CD4-positive, alpha-beta memory T cell (primary cell): Measurements from ENCODE around the gene NECTIN3. TPM values are rescaled to one million over a fixed set of nuclear protein-coding genes. Genes with fewer than 3 reads are reported as not detected.

Source experiments
- CTCF ChIA-PET: fragments of 350-600 bp; sonication (Branson Sonifier 250); formaldehyde crosslinking; loops from one replicate; lab custom pipeline; 2021; ENCODE audit warnings: inconsistent platforms; ENCODE audit not compliant: partially characterized antibody; lab: Charles Lee
- POLR2A ChIA-PET: fragments of 350-600 bp; sonication (Branson Sonifier 250); formaldehyde crosslinking; loops from one replicate; lab custom pipeline; 2021; ENCODE audit not compliant: partially characterized antibody; lab: Charles Lee
- DNase-seq, 5 donors: peaks; one replicate each; pipeline versions ENCODE4 v3.0.0 to v3.0.0-alpha.2; 2020 to 2022; ENCODE audit warnings: mixed read lengths in 1 of 5
- H3K27ac ChIP-seq: one replicate; pipeline ENCODE4 v1.7.0; 2013; ENCODE audit warnings: low read depth, low read length
- H3K27me3 ChIP-seq: 2 replicates; pipeline ENCODE4 v1.7.0; 2013; ENCODE audit warnings: mild to moderate bottlenecking, low read length, moderate library complexity; ENCODE audit not compliant: insufficient read depth
- H3K36me3 ChIP-seq: 2 replicates; pipeline ENCODE4 v1.7.0; 2013; ENCODE audit warnings: mild to moderate bottlenecking, low read length, moderate library complexity; ENCODE audit not compliant: insufficient read depth
- H3K4me1 ChIP-seq: 2 replicates; pipeline ENCODE4 v1.7.0; 2013; ENCODE audit warnings: mild to moderate bottlenecking, low read length, moderate library complexity; ENCODE audit not compliant: insufficient read depth
- H3K4me3 ChIP-seq, 2 donors: one replicate each; pipeline ENCODE4 v1.7.0; 2013; ENCODE audit warnings: low read length in 2 of 2, mild to moderate bottlenecking in 1 of 2
- H3K9me3 ChIP-seq, 2 donors: one replicate each; pipeline ENCODE4 v1.7.0; 2013; ENCODE audit warnings: low read length in 2 of 2, control low read depth in 1 of 2; ENCODE audit not compliant: control insufficient read depth in 1 of 2
- H3K27ac Mint-ChIP-seq, 7 donors: one replicate each; pipeline ENCODE4 v1.8.0; 2020 to 2021; ENCODE audit warnings: mixed read lengths in 7 of 7, mild to moderate bottlenecking in 6 of 7, inconsistent platforms in 3 of 7, moderate library complexity in 3 of 7
- H3K27me3 Mint-ChIP-seq, 2 donors: one replicate each; pipeline ENCODE4 v1.8.0; 2020 to 2021; ENCODE audit warnings: mixed read lengths in 2 of 2
- H3K36me3 Mint-ChIP-seq, 2 donors: one replicate each; pipeline ENCODE4 v1.8.0; 2020 to 2021; ENCODE audit warnings: mixed read lengths in 2 of 2, inconsistent platforms in 1 of 2, mild to moderate bottlenecking in 1 of 2
- H3K4me1 Mint-ChIP-seq, 4 donors: one replicate each; pipeline ENCODE4 v1.8.0; 2020 to 2021; ENCODE audit warnings: mixed read lengths in 4 of 4, mild to moderate bottlenecking in 1 of 4
- H3K4me3 Mint-ChIP-seq, 8 donors: one replicate each; pipeline ENCODE4 v1.8.0; 2020 to 2021; ENCODE audit warnings: mixed read lengths in 8 of 8, mild to moderate bottlenecking in 7 of 8, moderate library complexity in 6 of 8, inconsistent platforms in 3 of 8
- H3K9me3 Mint-ChIP-seq, 8 donors: one replicate each; pipeline ENCODE4 v1.8.0; 2020 to 2021; ENCODE audit warnings: mixed read lengths in 8 of 8, mild to moderate bottlenecking in 5 of 8, inconsistent platforms in 3 of 8, moderate library complexity in 1 of 8
- intact Hi-C: fragments of 100-400 bp; cut with micrococcal nuclease; formaldehyde crosslinking; loops from one replicate; pipeline ENCODE4 v1.15.1; 2023
- polyA plus RNA-seq, 2 donors: library from polyadenylated mRNA; unstranded; fragments of 300-500 nt; fragmentation: Illumina TruSeq; gene quantifications; one replicate each; pipeline ENCODE4 v1.2.3, GENCODE V29; 2021
- total RNA-seq, 2 experiments: library from RNA; stranded (reverse); gene quantifications; one replicate each; pipeline ENCODE4 v1.2.3, GENCODE V29; 2021

Gene NECTIN3
- total and polyA plus RNA-seq, 4 experiments from 2014 or later, result 1.9 to 15.6 (median 7.9) TPM

- intact Hi-C loops, result no loop called here
- Histone ChIP-seq H3K4me1 (no peaks in the 10 kb centered on the region), H3K27ac (no peak overlapping the region), H3K36me3 (no peaks in the 10 kb centered on the region), H3K27me3 (no peaks in the 10 kb centered on the region), H3K9me3 (no peaks in the 10 kb centered on the region), H3K4me3 (no peak overlapping the region)
- peaks cover 0 to 1% (median 0%) of the 10 kb centered on the region in 4 donors for H3K4me1 Mint-ChIP-seq
- H3K9me3 Mint-ChIP-seq, result no peaks in the 10 kb centered on the region
- ChIA-PET CTCF (no interaction called here), POLR2A (no interaction called here)
- H3K27ac Mint-ChIP-seq, result no peak overlapping the region
- no peaks in the 10 kb centered on the region for H3K27me3 Mint-ChIP-seq
- no peak for DNase-seq
- H3K4me3 Mint-ChIP-seq, result no peak overlapping the region
- H3K36me3 Mint-ChIP-seq, result peaks cover 7 to 26% of the 10 kb centered on the region in 2 donors
Observed at GRCh38 chr3:111159391-111159790, 87.8 kb downstream of the NECTIN3 start.

GRCh38 chr3:111164621-111165020, 93.0 kb downstream of the NECTIN3 start:
- Histone ChIP-seq H3K36me3 (no peaks in the 10 kb centered on the region), H3K9me3 (no peaks in the 10 kb centered on the region), H3K27me3 (no peaks in the 10 kb centered on the region), H3K27ac (no peak overlapping the region), H3K4me1 (no peaks in the 10 kb centered on the region), H3K4me3 (no peak overlapping the region)
- Mint-ChIP-seq H3K4me1 (peaks cover 0 to 1% (median 0%) of the 10 kb centered on the region in 4 donors), H3K36me3 (peaks cover 5 to 16% of the 10 kb centered on the region in 2 donors), H3K27me3 (no peaks in the 10 kb centered on the region), H3K27ac (no peak overlapping the region), H3K9me3 (no peaks in the 10 kb centered on the region), H3K4me3 (no peak overlapping the region)
- POLR2A ChIA-PET, result no interaction called here
- intact Hi-C loops, result no loop called here
- CTCF ChIA-PET, result no interaction called here
- DNase-seq, result no peak

- H3K27me3 ChIP-seq, result no peaks in the 10 kb centered on the region
- H3K27ac Mint-ChIP-seq, result no peak overlapping the region
- POLR2A ChIA-PET, result no interaction called here
- H3K4me1 ChIP-seq, result no peaks in the 10 kb centered on the region
- no peak overlapping the region for H3K4me3 ChIP-seq
- peaks cover 0 to 1% (median 0%) of the 10 kb centered on the region in 4 donors for H3K4me1 Mint-ChIP-seq
- H3K27ac ChIP-seq, result no peak overlapping the region
- CTCF ChIA-PET, result no interaction called here
- peaks cover 2 to 12% of the 10 kb centered on the region in 2 donors for H3K36me3 Mint-ChIP-seq
- no peaks in the 10 kb centered on the region for H3K27me3 Mint-ChIP-seq
- no peaks in the 10 kb centered on the region for H3K9me3 Mint-ChIP-seq
- no peak overlapping the region for H3K4me3 Mint-ChIP-seq
- no peaks in the 10 kb centered on the region for H3K36me3 ChIP-seq
- DNase-seq, result no peak
- intact Hi-C loops, result no loop called here
- H3K9me3 ChIP-seq, result no peaks in the 10 kb centered on the region
Observed at GRCh38 chr3:111165411-111165810, 93.8 kb downstream of the NECTIN3 start.

- POLR2A ChIA-PET, result no interaction called here
- Mint-ChIP-seq H3K36me3 (peaks cover 0 to 14% of the 10 kb centered on the region in 2 donors), H3K4me1 (no peaks in the 10 kb centered on the region), H3K27ac (peak overlapping the region in 1 of 7 donors; percentile 38), H3K9me3 (peaks cover 0 to 8% (median 1%) of the 10 kb centered on the region in 8 donors), H3K4me3 (no peak overlapping the region), H3K27me3 (no peaks in the 10 kb centered on the region)
- Histone ChIP-seq H3K4me3 (no peak overlapping the region), H3K27ac (no peak overlapping the region), H3K36me3 (no peaks in the 10 kb centered on the region), H3K4me1 (no peaks in the 10 kb centered on the region), H3K27me3 (no peaks in the 10 kb centered on the region), H3K9me3 (no peaks in the 10 kb centered on the region)
- no peak for DNase-seq
- intact Hi-C loops, result no loop called here
- CTCF ChIA-PET, result no interaction called here
Observed at GRCh38 chr3:111173328-111173900, 101.8 kb downstream of the NECTIN3 start.

GRCh38 chr3:111173906-111174305, 102.3 kb downstream of the NECTIN3 start:
- Mint-ChIP-seq H3K27ac (peak overlapping the region in 1 of 7 donors; percentile 38), H3K36me3 (peaks cover 0 to 14% of the 10 kb centered on the region in 2 donors), H3K9me3 (peaks cover 0 to 8% (median 1%) of the 10 kb centered on the region in 8 donors), H3K4me3 (no peak overlapping the region), H3K4me1 (no peaks in the 10 kb centered on the region), H3K27me3 (no peaks in the 10 kb centered on the region)
- no peak overlapping the region for H3K4me3 ChIP-seq
- intact Hi-C loops, result no loop called here
- no peaks in the 10 kb centered on the region for H3K9me3 ChIP-seq
- ChIA-PET CTCF (no interaction called here), POLR2A (no interaction called here)
- H3K27me3 ChIP-seq, result no peaks in the 10 kb centered on the region
- H3K36me3 ChIP-seq, result no peaks in the 10 kb centered on the region
- H3K4me1 ChIP-seq, result no peaks in the 10 kb centered on the region
- no peak overlapping the region for H3K27ac ChIP-seq
- DNase-seq, result no peak

GRCh38 chr3:111190518-111190917, 118.9 kb downstream of the NECTIN3 start:
- DNase-seq, result no peak
- no peaks in the 10 kb centered on the region for H3K27me3 ChIP-seq
- intact Hi-C loops, result no loop called here
- no peaks in the 10 kb centered on the region for H3K27me3 Mint-ChIP-seq
- peaks cover 0 to 3% (median 0%) of the 10 kb centered on the region in 8 donors for H3K9me3 Mint-ChIP-seq
- no peaks in the 10 kb centered on the region for H3K4me1 ChIP-seq
- H3K9me3 ChIP-seq, result no peaks in the 10 kb centered on the region
- H3K4me3 ChIP-seq, result no peak overlapping the region
- no peak overlapping the region for H3K27ac Mint-ChIP-seq
- H3K36me3 ChIP-seq, result no peaks in the 10 kb centered on the region
- CTCF ChIA-PET, result no interaction called here
- no peak overlapping the region for H3K4me3 Mint-ChIP-seq
- no peak overlapping the region for H3K27ac ChIP-seq
- H3K4me1 Mint-ChIP-seq, result peaks cover 0 to 5% (median 2%) of the 10 kb centered on the region in 4 donors
- peaks cover 9 to 30% of the 10 kb centered on the region in 2 donors for H3K36me3 Mint-ChIP-seq
- POLR2A ChIA-PET, result no interaction called here

GRCh38 chr3:111193472-111193871, 121.9 kb downstream of the NECTIN3 start:
- Histone ChIP-seq H3K4me3 (no peak overlapping the region), H3K27me3 (no peaks in the 10 kb centered on the region), H3K9me3 (no peaks in the 10 kb centered on the region), H3K27ac (no peak overlapping the region), H3K4me1 (no peaks in the 10 kb centered on the region), H3K36me3 (no peaks in the 10 kb centered on the region)
- H3K27ac Mint-ChIP-seq, result no peak overlapping the region
- intact Hi-C loops, result no loop called here
- H3K27me3 Mint-ChIP-seq, result no peaks in the 10 kb centered on the region
- DNase-seq, result no peak
- peaks cover 9 to 27% of the 10 kb centered on the region in 2 donors for H3K36me3 Mint-ChIP-seq
- peaks cover 0 to 3% (median 0%) of the 10 kb centered on the region in 8 donors for H3K9me3 Mint-ChIP-seq
- H3K4me1 Mint-ChIP-seq, result peaks cover 4 to 8% (median 5%) of the 10 kb centered on the region in 4 donors
- ChIA-PET CTCF (no interaction called here), POLR2A (no interaction called here)
- no peak overlapping the region for H3K4me3 Mint-ChIP-seq
